CD4-positive, alpha-beta T cell treated with Interleukin-4 for 4 hours (primary cell): Measurements from ENCODE around the gene ROM1.

Experiments used
- DNase-seq: peaks from one replicate; pipeline ENCODE4 v3.0.0-alpha.2; 2020

ROM1 gene

DNA sequence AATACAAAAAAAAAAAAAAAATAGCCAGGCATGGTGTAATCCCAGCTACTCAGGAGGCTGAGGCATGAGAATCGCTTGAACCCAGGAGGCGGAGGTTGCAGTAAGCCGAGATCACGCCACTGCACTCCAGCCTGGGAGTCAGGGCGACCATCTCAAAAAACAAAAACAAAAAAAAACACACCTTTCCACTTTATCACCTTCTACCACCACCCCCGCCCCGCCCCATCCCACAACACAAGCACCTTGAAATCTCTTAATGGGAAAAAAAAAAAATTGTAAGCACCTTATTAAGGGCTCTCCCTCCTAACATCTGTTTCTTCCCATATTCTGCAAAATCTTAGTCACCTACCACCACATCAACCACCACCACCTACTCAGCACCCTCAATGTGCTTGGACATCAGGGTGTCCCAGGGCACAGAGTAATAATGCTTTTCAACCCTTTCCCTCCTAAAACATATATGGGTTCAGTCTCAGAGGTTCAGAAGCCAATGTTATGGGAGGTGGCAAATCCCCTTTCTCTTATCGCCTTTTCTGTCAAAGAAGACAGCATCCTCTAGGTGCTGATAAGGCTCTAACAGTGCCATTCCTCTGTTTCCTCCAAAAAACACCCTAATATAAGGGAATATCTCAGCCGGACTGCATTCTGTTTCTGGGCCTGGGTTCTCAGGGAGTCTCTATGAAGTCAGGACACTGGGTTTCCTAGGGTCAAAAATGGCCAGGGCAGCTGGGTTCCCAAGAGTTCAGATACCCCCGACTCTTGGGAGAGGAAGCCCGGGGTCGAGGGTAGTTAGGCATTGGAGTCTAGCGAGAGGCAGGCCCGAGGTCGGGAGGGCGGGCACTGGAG lies 39.3 kb downstream of the ROM1 start:
- peak; percentile 86 for DNase-seq

DNA sequence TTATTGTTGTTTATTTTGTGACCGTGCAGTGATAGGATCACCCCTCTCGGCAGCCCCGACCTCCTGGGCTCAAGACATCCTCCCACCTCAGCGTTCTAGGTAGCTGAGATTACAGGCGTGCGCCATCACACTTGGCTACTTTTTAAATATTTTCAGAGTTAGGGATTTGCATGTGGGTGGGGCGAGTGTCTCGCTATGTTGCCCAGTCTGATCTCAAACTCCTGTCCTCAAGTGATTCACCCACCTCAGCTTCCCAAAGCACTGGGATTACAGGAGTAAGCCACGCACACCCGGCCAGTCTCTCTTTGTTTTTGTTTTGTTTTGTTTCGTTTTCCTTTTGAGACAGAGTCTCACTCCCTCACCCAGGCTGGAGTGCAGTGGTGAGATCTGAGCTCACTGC lies 41.2 kb downstream of the ROM1 start:
- no peak for DNase-seq

DNA sequence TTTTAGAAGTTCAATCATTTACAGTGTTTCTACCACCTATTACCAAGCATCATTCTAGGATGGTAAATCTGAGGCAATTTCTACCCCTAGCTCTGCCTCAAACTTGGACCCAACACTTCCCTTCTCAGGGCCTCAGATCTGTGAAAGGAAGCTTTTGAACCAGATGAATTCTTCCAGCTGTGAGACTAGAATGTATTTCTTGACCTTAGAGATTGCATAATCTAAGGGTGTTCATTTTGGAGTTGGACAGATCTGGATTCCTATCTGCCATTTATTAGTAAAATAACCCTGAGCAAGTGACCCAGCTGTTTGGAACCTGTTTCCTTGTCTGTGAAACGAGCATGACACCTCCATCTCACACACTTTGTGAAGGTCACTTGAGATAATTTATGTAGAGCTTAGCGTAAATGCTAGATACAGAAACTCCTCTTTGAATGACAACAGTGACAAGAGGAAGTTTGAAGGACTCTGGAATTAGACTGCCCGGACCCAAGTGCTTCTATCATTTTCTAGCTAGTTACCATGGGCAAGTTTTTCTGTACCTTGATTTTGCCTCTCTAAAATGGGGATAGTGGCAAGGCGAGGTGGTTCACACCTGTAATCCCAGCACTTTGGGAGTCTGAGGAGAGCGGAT lies 43.9 kb downstream of the ROM1 start:
- no peak for DNase-seq

DNA sequence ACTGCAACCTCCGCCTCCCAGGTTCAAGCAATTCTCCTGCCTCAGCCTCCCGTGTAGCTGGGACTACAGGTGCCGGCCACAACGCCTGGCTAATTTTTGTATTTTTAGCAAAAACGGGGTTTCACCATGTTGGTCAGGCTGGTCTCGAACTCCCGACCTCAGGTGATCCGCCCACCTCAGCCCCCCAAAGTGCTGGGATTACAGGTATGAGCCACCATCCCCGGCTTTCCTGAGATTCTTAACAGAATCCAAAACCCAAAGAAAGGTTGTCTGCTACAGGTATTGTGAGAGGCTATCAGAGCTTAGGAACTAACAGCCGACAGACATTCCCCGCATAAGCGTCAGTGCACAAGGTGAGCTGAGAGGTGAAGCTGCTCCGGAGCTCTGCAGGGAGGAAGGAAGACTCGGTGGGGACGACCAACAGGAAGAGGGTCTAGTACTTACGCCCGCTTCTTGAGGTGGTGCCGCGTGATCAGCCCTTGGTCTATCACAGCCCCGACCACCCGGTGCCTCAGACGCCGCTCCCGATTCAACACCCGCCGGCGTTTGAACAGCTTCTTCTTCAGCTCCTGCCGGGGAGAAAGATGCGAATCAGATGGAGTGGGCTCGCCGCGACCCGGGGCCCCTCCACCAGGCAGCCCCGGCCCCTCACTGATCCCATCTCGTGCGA lies 51.5 kb downstream of the ROM1 start:
- DNase-seq, result peak; percentile 48
